Fibroblast of the aortic adventitia (primary cell): ENCODE data around the gene TLE4. TPM values are rescaled to one million over a fixed set of nuclear protein-coding genes. Genes with fewer than 3 reads are reported as not detected.

Experiments used
- DNase-seq: peaks from one replicate; pipeline ENCODE4 v3.0.0-alpha.2; 2010; ENCODE audit warnings: low read depth
- H3K4me3 ChIP-seq: 2 replicates; pipeline ENCODE4 v1.5.1; 2011; ENCODE audit warnings: low read depth, mild to moderate bottlenecking, control low read depth, low read length, moderate library complexity
- CTCF ChIP-seq: IDR thresholded peaks from 2 replicates; pipeline ENCODE4 v1.5.1; 2011; ENCODE audit warnings: mild to moderate bottlenecking, low read length, control low read depth, inconsistent platforms; ENCODE audit not compliant: insufficient read depth
- total RNA-seq: library from RNA; depleted of rRNA; stranded (reverse); fragments of >200 nt; gene quantifications from 2 replicates; pipeline ENCODE4 v1.2.3, GENCODE V29; 2012; ENCODE audit warnings: low replicate concordance

The TLE4 gene
- total RNA-seq, 1 donor, result 14.7 TPM

GRCh38 chr9:79583952-79584654, 12.3 kb downstream of the TLE4 start:
- no peak for TF ChIP-seq CTCF
- DNase-seq, result no peak
- no peak overlapping the region for H3K4me3 ChIP-seq

- no peak for DNase-seq
- TF ChIP-seq CTCF, result no peak
- no peak overlapping the region for H3K4me3 ChIP-seq
Observed at GRCh38 chr9:79584655-79584982, 12.9 kb downstream of the TLE4 start.

DNA sequence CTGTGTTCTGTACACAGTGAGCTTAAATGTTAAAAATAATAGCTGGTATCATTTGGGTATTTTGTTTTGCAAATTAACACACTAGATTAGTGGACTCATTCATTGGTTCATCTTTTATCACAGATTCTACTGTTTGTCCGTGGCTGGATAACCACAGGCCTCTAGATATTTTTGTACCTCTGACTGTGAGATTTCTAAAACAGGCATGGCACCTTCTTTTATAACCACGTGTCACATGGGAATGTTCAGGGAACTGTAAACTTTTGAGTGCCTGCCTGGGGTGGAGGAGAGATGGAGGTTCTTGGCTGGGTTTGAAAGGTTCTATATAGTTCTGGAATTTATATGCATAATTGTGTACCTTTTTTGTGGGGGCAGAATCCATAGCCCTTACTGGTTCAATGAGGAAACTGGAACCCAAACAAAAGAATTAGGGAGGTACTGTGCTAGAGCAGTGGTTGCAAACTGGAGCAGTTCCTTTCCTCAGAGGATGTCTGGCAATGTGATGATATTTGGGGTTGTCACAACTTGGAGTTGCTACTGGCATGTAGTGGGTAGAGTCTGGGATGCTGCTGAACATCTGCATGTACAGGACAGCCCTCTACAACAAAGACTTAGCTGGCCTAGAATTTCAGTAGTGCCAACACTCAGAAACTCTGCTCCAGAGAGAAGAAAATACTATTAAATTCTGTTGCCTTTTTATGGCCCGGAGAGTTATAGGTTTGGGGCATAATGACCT, 16.9 kb downstream of the TLE4 start:
- no peak for DNase-seq
- no peak for TF ChIP-seq CTCF

DNA sequence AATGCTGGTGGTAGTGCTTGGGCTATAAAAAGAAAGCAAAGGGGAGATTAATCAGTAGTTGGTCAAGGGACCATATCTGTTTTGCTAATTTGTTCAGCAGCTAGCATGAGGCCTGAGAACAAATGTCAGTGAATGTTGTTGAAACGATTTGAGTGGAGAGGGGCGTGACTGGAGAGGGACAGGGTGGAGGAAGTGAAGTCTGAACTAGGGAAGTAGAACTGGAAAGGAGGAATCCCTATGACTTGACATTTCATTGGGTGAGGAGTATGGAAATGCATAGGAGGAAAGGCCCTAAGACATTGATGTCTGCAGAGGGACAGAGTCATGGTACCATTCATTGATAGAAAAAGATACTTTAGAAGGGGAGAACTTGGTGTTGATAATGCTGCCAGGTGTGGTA, 19.7 kb downstream of the TLE4 start:
- TF ChIP-seq CTCF, result no peak
- DNase-seq, result no peak
- H3K4me3 ChIP-seq, result no peak overlapping the region

More for the DNA sequence above, 16.9 kb downstream of the TLE4 start:
- no peak overlapping the region for H3K4me3 ChIP-seq

GRCh38 chr9:79592726-79593493, 21.1 kb downstream of the TLE4 start:
- TF ChIP-seq CTCF, result no peak
- no peak overlapping the region for H3K4me3 ChIP-seq
- DNase-seq, result no peak

DNA sequence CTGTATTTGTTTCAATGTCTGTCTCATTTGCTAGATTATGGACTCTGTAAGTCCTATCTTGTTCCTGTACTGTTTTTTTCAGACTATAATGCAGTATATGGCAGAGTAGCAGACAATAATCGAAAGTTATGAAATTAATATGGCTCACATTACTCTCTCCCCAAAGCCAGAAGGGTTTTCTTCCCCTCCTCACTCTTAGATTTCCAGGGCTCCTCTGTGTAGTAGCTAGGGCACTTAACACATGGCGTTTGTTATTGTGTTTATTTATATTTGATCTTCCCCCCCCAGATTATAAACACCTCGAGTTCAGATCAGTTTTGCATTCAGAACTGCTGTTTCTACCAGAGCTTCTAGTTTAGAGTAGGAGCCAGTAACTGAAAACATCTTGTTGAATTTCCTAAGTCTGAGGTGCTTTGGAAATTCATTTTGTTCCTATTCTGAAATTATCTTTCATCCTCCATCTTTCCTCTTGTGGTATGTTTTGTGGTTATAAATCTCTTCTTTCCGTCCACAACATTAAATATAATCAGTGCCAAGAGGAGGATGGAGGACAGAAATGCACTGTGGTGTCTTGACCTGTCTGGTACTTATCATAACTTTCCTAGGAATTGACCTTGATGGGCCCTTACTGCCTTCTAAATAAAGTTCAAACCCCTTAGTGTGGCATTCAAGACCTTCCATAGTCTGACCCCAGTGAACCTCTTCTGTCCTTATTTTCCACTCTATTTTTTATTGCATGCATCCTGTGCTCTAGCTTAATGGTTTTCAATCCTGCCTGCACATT, 27.0 kb downstream of the TLE4 start:
- no peak overlapping the region for H3K4me3 ChIP-seq
- no peak for DNase-seq
- no peak for TF ChIP-seq CTCF
